ENCODE results near the gene GALK1. TPM values are rescaled to one million over a fixed set of nuclear protein-coding genes. Genes with fewer than 3 reads are reported as not detected.

The GALK1 gene
- total RNA-seq, 4 donors from 2014 or later, result 20.6 to 31.0 (median 28.9) TPM

- H3K4me3 ChIP-seq (ENCODE audit: low read depth, poor library complexity, severe bottlenecking), result no peak overlapping the region
- no peak for DNase-seq (ENCODE audit: low spot score in 2 of 2)
- intact Hi-C loops (cut with DNase I; ENCODE audit: low total_unique reads), result no loop called here
- TF ChIP-seq CTCF (IDR thresholded peaks at IDR 0.05) (no peak), POLR2A (IDR thresholded peaks at IDR 0.05) (no peak)
- WGBS, 2 donors, result 78 to 85% methylated on average over 14 to 17 of the region's 17 CpGs
Observed at GRCh38 chr17:75740631-75741077, 24.3 kb downstream of the GALK1 start.

GRCh38 chr17:75740215-75740614, 24.8 kb downstream of the GALK1 start:
- WGBS, 2 donors, result 87 to 89% methylated on average over 15 to 17 of the region's 17 CpGs
- DNase-seq (ENCODE audit: low spot score in 2 of 2), result no peak
- intact Hi-C loops (cut with DNase I; ENCODE audit: low total_unique reads), result no loop called here
- TF ChIP-seq CTCF (IDR thresholded peaks at IDR 0.05) (no peak), POLR2A (IDR thresholded peaks at IDR 0.05) (no peak)
- no peak overlapping the region for H3K4me3 ChIP-seq (ENCODE audit: low read depth, poor library complexity, severe bottlenecking)

GRCh38 chr17:75739801-75740200, 25.2 kb downstream of the GALK1 start:
- intact Hi-C loops (cut with DNase I; ENCODE audit: low total_unique reads), result no loop called here
- DNase-seq (ENCODE audit: low spot score in 2 of 2), result no peak
- no peak for TF ChIP-seq CTCF (IDR thresholded peaks at IDR 0.05)
- TF ChIP-seq POLR2A (IDR thresholded peaks at IDR 0.05), result no peak
- H3K4me3 ChIP-seq (ENCODE audit: low read depth, poor library complexity, severe bottlenecking), result no peak overlapping the region
- WGBS, 2 donors, result 75% methylated on average over 11 of the region's 14 CpGs; no CpG with 5 or more reads in 1 of the 2 donors

- 88 to 91% methylated on average over 7 of the region's 7 CpGs for WGBS, 2 donors
- no peak overlapping the region for H3K4me3 ChIP-seq (ENCODE audit: low read depth, poor library complexity, severe bottlenecking)
- intact Hi-C loops (cut with DNase I; ENCODE audit: low total_unique reads), result no loop called here
- no peak for DNase-seq (ENCODE audit: low spot score in 2 of 2)
- TF ChIP-seq CTCF (IDR thresholded peaks at IDR 0.05) (no peak), POLR2A (IDR thresholded peaks at IDR 0.05) (no peak)
Observed at GRCh38 chr17:75739174-75739573, 25.8 kb downstream of the GALK1 start.

- intact Hi-C loops (cut with DNase I; ENCODE audit: low total_unique reads), result no loop called here
- H3K4me3 ChIP-seq (ENCODE audit: low read depth, poor library complexity, severe bottlenecking), result no peak overlapping the region
- no peak for DNase-seq (ENCODE audit: low spot score in 2 of 2)
- 67 to 70% methylated on average over 14 of the region's 14 CpGs for WGBS, 2 donors
- TF ChIP-seq CTCF (IDR thresholded peaks at IDR 0.05), result no peak
- no peak for TF ChIP-seq POLR2A (IDR thresholded peaks at IDR 0.05)
Observed at GRCh38 chr17:75738218-75738802, 26.7 kb downstream of the GALK1 start.

All from lower leg skin (tissue), 4 donors.